Measurements from ENCODE around the gene NRL. TPM values are rescaled to one million over a fixed set of nuclear protein-coding genes. Genes with fewer than 3 reads are reported as not detected.

The NRL gene
- total RNA-seq, 1 donor: 0.90 TPM

DNA sequence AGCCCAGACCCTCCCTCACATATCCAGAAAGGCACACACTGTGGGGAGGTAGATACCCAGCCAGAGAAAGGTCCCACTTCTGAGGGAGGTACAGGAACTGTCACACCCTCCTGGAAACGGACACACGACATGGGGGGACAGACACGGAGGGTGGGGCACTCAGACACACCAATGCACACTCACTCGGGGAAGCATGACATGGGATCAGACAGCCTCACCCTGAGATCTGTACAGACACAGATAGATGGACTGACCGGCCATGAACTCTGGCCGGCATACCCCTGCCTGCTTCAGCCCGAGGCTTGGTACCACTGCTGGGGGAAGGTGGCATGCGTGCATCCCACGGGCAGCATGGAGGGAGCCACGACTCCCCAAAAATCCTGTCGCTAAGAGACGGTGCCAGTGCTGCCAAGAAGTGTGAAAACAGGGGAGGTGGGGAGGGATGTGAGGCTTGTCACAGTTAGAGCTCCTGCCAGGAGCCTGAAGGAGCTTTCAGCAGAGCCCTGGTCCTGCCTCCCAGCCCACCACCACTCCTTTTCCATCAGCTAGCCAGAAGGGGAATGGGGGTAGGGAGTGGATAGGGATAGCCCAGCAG is 42.8 kb downstream of the NRL start:
- DNase-seq (ENCODE audit: low read depth): no peak
- H3K4me3 ChIP-seq (ENCODE audit: low read depth, low read length): no peak overlapping the region
- TF ChIP-seq, protein P1, sequence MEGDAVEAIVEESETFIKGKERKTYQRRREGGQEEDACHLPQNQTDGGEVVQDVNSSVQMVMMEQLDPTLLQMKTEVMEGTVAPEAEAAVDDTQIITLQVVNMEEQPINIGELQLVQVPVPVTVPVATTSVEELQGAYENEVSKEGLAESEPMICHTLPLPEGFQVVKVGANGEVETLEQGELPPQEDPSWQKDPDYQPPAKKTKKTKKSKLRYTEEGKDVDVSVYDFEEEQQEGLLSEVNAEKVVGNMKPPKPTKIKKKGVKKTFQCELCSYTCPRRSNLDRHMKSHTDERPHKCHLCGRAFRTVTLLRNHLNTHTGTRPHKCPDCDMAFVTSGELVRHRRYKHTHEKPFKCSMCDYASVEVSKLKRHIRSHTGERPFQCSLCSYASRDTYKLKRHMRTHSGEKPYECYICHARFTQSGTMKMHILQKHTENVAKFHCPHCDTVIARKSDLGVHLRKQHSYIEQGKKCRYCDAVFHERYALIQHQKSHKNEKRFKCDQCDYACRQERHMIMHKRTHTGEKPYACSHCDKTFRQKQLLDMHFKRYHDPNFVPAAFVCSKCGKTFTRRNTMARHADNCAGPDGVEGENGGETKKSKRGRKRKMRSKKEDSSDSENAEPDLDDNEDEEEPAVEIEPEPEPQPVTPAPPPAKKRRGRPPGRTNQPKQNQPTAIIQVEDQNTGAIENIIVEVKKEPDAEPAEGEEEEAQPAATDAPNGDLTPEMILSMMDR (IDR thresholded peaks at IDR 0.05; ENCODE audit: insufficient read depth, low read length): no peak

DNA sequence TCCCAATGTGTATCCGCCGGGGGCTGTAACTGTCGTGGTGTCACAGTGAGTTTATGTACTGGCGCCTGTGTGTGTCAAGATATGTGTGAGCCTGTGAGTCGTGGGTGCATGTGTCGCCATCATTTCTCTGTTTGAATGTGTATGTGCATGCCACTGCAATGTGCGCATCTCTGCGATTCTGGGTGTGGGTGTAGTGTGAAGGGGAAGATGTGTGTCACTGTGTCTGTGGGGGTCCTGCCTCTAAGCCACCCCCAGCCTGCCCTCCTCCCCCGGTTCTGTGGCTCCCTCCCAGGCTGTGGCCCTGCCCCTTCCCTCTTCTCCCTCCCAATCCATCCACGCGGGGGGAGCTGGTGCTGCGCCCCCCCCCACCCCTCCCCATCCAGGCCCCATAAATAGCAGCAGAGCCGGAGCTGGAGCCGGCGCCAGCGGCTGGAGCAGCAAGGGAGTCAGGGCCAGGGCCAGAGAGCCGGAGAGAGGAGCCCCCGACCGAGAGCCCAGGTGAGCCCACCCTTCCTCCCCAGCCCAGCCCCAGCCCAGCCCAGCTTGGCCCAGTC is 43.5 kb downstream of the NRL start, which contains the start of gene CPNE6:
Gene CPNE6, plus strand, starts transcription at position 419 of the 554 bp plus-strand sequence. CDS start 1,375 bp downstream, outside the sequence.
- H3K4me3 ChIP-seq (ENCODE audit: low read depth, low read length): no peak within 1 kb of the TSS
- TF ChIP-seq, protein P1 (IDR thresholded peaks at IDR 0.05; ENCODE audit: insufficient read depth, low read length): no peak
- DNase-seq (ENCODE audit: low read depth): no peak

DNA sequence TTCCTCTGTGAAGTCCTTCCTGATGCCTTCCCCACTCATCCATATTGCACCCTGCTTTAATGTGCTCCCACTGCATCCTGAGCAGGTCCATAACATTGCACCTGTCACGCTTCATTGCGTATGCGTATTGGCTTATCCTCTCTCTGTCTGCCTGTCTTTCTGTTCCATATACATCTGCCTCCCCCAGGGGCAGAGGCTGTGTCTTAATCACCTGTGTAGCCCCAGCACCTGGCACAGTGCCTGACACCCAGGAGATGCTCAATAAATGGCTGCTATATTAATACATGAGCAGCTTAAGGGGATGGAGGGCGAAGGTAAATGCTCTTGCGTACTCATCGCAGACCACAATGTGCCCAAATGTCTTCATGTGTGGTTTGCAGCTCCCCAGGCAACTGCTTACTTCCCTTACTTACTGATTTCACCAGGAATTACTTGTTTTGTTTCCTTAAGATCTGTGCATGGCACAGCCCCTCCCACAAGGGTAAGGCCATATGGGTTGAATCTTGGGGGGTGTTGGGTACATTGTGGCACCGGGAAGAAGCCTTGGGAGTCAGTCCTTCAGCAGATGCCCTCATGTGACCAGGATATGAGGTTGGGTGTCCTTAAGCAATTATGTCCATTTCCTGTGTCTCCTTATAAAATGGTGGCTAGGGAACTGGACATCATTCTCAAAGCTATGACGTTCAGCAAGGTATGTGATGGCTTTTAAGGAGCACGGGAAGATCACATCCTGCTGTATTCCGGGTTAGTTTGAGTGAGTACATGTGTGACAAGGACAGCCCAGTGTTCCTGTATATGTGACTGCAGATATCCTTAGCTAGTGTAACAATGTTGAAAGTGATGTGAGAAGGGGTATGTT is 44.2 kb downstream of the NRL start:
- no peak overlapping the region for H3K4me3 ChIP-seq (ENCODE audit: low read depth, low read length)
- no peak for DNase-seq (ENCODE audit: low read depth)
- TF ChIP-seq, protein P1 (IDR thresholded peaks at IDR 0.05; ENCODE audit: insufficient read depth, low read length): no peak

DNA sequence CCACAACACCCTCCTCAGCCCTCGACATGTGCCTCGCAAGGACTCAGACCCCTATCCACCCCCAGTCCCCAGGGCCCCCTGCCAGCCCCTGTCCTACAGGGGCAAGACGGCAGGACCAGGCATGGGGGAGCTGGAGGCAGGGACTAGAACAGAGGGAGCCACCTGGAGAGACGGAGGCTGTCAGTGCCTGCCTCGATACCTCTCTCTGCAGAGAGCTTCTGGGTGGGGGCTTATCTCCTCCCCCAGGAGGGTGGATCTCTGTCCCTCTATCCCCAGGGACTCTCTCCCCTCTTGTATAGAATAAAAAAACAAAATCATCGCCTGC is 45.4 kb downstream of the NRL start:
- no peak for DNase-seq (ENCODE audit: low read depth)
- TF ChIP-seq, protein P1 (IDR thresholded peaks at IDR 0.05; ENCODE audit: insufficient read depth, low read length): no peak
- H3K4me3 ChIP-seq (ENCODE audit: low read depth, low read length): no peak overlapping the region

DNA sequence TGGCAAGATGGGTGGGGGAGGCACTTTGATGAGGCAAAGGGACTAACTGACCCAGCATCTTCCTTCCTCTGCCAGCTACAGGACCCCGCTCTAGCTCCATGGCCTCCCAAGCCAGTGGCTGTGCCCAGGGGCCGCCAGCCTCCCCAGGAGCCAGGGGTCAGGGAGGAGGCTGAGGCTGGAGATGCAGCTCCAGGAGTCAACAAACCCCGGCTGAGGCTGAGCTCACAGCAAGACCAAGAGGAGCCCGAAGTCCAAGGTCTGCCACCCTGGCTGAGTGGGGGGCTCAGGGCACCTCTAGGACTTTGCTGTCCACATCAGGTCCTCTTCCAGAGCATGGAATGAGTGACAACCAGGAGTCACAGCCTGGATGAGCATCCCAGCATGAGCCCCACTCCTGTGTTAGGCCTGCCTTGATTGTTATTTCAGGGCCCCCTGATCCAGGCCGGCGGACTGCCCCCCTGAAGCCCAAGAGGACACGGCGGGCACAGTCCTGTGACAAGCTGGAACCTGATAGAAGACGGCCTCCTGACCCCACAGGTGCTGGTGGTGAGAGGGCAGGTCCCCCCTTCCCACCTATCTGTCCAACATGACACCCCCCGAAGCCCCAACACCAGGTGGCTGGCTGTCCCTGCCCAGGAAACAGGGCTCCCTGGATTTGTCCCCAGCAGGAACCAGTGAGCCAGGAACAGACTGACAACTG is 45.9 kb downstream of the NRL start:
- TF ChIP-seq, protein P1 (IDR thresholded peaks at IDR 0.05; ENCODE audit: insufficient read depth, low read length): no peak
- no peak for DNase-seq (ENCODE audit: low read depth)
- H3K4me3 ChIP-seq (ENCODE audit: low read depth, low read length): no peak overlapping the region

DNA sequence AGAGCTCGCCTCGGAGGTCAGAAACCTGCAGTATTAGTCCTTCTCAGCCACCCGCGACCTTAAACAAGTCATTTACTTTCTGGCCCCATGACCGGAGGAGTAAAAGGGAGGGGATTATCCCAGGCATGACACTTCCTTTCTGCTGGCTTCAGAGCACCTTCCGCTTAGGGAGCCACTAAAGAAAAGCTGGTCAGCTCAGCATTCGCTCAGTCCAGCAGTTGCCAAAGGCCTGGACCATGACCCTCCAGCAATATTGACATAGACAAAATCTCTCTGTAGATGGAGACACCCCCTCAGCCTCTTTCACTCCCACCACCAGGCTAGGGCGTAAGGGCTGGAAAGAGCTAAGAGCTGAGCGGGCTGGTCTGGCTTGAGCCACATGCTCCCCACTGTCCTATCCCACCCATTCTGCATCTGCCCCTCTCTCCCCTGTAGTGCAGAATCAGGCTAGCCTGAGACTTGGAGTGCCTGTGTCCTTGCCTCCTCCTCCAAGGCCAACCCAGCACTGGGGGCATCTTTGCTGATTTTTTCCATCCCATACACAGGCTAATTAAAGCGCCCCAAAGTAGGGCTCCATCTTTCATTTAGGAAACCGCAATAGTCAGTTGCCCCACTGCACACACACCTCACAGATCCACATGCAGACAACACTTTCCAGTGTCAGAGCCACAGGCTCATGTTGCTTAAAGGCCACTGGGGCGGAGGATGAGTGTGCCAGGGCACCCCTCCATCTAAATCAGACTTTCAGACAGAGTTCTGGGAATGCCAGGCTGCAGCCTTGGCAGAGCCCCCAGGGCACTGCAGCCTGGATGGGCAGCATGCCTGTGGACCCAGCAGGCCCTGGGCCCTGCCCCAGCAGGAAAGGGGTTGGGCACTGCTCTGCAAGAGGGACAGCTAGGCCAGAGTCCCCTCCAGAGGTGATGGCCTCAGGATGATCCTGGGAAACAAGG is 47.3 kb downstream of the NRL start:
- TF ChIP-seq, protein P1 (IDR thresholded peaks at IDR 0.05; ENCODE audit: insufficient read depth, low read length): no peak
- no peak overlapping the region for H3K4me3 ChIP-seq (ENCODE audit: low read depth, low read length)
- DNase-seq (ENCODE audit: low read depth): no peak
